Astrocyte (in vitro differentiated cells and primary cell): ENCODE data around the gene ISCU. TPM values are rescaled to one million over a fixed set of nuclear protein-coding genes. Genes with fewer than 3 reads are reported as not detected.

ENCODE experiments used
- DNase-seq: peaks from one replicate; pipeline ENCODE4 v3.0.0-alpha.2; 2010; ENCODE audit warnings: low read depth
- FAIRE-seq: peaks from 2 replicates; lab custom pipeline; 2011; peaks lifted over from hg19 to GRCh38; lab: Jason Lieb, UNC
- H2AFZ ChIP-seq: 2 replicates; pipeline ENCODE4 v1.6.0; 2012; ENCODE audit warnings: low read depth, low read length, inconsistent platforms
- H3K27ac ChIP-seq: 2 replicates; pipeline ENCODE4 v1.5.1; 2011; ENCODE audit warnings: low read depth, low read length, inconsistent platforms
- H3K27me3 ChIP-seq: 2 replicates; pipeline ENCODE4 v1.6.0; 2011; ENCODE audit warnings: low read length, inconsistent platforms; ENCODE audit not compliant: insufficient read depth
- H3K36me3 ChIP-seq: 2 replicates; pipeline ENCODE4 v1.5.1; 2011; ENCODE audit warnings: low read length, inconsistent platforms; ENCODE audit not compliant: insufficient read depth
- H3K4me1 ChIP-seq: 2 replicates; pipeline ENCODE4 v1.5.1; 2011; ENCODE audit warnings: low read length, inconsistent platforms; ENCODE audit not compliant: insufficient read depth
- H3K4me2 ChIP-seq: 2 replicates; pipeline ENCODE4 v1.6.0; 2012; ENCODE audit warnings: low read length, inconsistent platforms
- H3K4me3 ChIP-seq: 2 replicates; pipeline ENCODE4 v1.5.1; 2011; ENCODE audit warnings: low read depth, mild to moderate bottlenecking, low read length, inconsistent platforms; ENCODE audit not compliant: insufficient read depth
- H3K79me2 ChIP-seq: 2 replicates; pipeline ENCODE4 v1.6.0; 2012; ENCODE audit warnings: mild to moderate bottlenecking, low read length, inconsistent platforms; ENCODE audit not compliant: insufficient read depth
- H3K9ac ChIP-seq: 2 replicates; pipeline ENCODE4 v1.6.0; 2012; ENCODE audit warnings: mild to moderate bottlenecking, low read length, inconsistent platforms
- H3K9me3 ChIP-seq: 2 replicates; pipeline ENCODE4 v1.5.1; 2012; ENCODE audit warnings: low read depth, mild to moderate bottlenecking, low read length, inconsistent platforms; ENCODE audit not compliant: insufficient read depth
- H4K20me1 ChIP-seq: 2 replicates; pipeline ENCODE4 v1.6.0; 2012; ENCODE audit warnings: low read length, inconsistent platforms; ENCODE audit not compliant: insufficient read depth
- H3K27ac Mint-ChIP-seq: one replicate; pipeline ENCODE4 v1.8.0; 2021; ENCODE audit warnings: mild to moderate bottlenecking, mixed read lengths; ENCODE audit not compliant: unreplicated experiment
- H3K27me3 Mint-ChIP-seq: one replicate; pipeline ENCODE4 v1.8.0; 2021; ENCODE audit warnings: low read depth, mixed read lengths; ENCODE audit not compliant: unreplicated experiment
- H3K36me3 Mint-ChIP-seq: one replicate; pipeline ENCODE4 v1.8.0; 2021; ENCODE audit warnings: low read depth, mixed read lengths; ENCODE audit not compliant: unreplicated experiment
- H3K4me1 Mint-ChIP-seq: one replicate; pipeline ENCODE4 v1.8.0; 2021; ENCODE audit warnings: low read depth, mixed read lengths; ENCODE audit not compliant: unreplicated experiment
- H3K4me3 Mint-ChIP-seq: one replicate; pipeline ENCODE4 v1.8.0; 2021; ENCODE audit warnings: mild to moderate bottlenecking, moderate library complexity, mixed read lengths; ENCODE audit not compliant: unreplicated experiment
- H3K9me3 Mint-ChIP-seq: one replicate; pipeline ENCODE4 v1.8.0; 2021; ENCODE audit warnings: mild to moderate bottlenecking, mixed read lengths; ENCODE audit not compliant: unreplicated experiment
- EZH2 ChIP-seq: IDR thresholded peaks from 2 replicates; pipeline ENCODE4 v1.6.1; 2012; ENCODE audit warnings: mild to moderate bottlenecking, low read length, inconsistent platforms; ENCODE audit not compliant: insufficient read depth
- total RNA-seq: library from RNA; stranded (reverse); gene quantifications from 2 replicates; pipeline ENCODE4 v1.2.1, GENCODE V29; 2021
- TF ChIP-seq, protein P1 (sequence below): IDR thresholded peaks from 2 replicates; pipeline ENCODE4 v1.5.1; 2011; ENCODE audit warnings: low read depth, mild to moderate bottlenecking, inconsistent platforms, low read length, moderate library complexity; ENCODE audit not compliant: insufficient read depth

Gene ISCU
- total RNA-seq, 1 donor from 2014 or later, result 124 TPM

GRCh38 chr12:108527166-108527496, 35.3 kb upstream of the ISCU start:
- Histone ChIP-seq H3K27me3 (no peaks in the 10 kb centered on the region), H3K36me3 (peaks cover 66% of the 10 kb centered on the region), H3K27ac (no peak overlapping the region), H3K4me3 (no peak overlapping the region), H4K20me1 (peaks cover 47% of the 10 kb centered on the region), H3K9ac (no peak overlapping the region), H3K4me1 (peaks cover 10% of the 10 kb centered on the region), H2AFZ (no peak overlapping the region), H3K4me2 (no peak overlapping the region), H3K79me2 (no peaks in the 10 kb centered on the region), H3K9me3 (no peaks in the 10 kb centered on the region)
- H3K4me3 Mint-ChIP-seq, result no peak overlapping the region
- FAIRE-seq (no peak), DNase-seq (no peak)
- TF ChIP-seq EZH2, result no peak
- TF ChIP-seq, protein P1, sequence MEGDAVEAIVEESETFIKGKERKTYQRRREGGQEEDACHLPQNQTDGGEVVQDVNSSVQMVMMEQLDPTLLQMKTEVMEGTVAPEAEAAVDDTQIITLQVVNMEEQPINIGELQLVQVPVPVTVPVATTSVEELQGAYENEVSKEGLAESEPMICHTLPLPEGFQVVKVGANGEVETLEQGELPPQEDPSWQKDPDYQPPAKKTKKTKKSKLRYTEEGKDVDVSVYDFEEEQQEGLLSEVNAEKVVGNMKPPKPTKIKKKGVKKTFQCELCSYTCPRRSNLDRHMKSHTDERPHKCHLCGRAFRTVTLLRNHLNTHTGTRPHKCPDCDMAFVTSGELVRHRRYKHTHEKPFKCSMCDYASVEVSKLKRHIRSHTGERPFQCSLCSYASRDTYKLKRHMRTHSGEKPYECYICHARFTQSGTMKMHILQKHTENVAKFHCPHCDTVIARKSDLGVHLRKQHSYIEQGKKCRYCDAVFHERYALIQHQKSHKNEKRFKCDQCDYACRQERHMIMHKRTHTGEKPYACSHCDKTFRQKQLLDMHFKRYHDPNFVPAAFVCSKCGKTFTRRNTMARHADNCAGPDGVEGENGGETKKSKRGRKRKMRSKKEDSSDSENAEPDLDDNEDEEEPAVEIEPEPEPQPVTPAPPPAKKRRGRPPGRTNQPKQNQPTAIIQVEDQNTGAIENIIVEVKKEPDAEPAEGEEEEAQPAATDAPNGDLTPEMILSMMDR, result no peak
- H3K9me3 Mint-ChIP-seq, result no peaks in the 10 kb centered on the region
- H3K36me3 Mint-ChIP-seq, result peaks cover 34% of the 10 kb centered on the region
- H3K27me3 Mint-ChIP-seq, result no peaks in the 10 kb centered on the region
- peak overlapping the region; percentile 77 for H3K27ac Mint-ChIP-seq
- H3K4me1 Mint-ChIP-seq, result peaks cover 19% of the 10 kb centered on the region

GRCh38 chr12:108530161-108530560, 32.2 kb upstream of the ISCU start:
- FAIRE-seq (no peak), DNase-seq (no peak)
- no peak overlapping the region for H3K27ac Mint-ChIP-seq
- H3K9me3 ChIP-seq, result no peaks in the 10 kb centered on the region
- no peak overlapping the region for H3K4me3 ChIP-seq
- no peak for TF ChIP-seq EZH2
- TF ChIP-seq, protein P1, result no peak
- peaks cover 44% of the 10 kb centered on the region for H3K36me3 ChIP-seq
- peaks cover 18% of the 10 kb centered on the region for H3K4me1 Mint-ChIP-seq
- no peak overlapping the region for H3K27ac ChIP-seq
- no peak overlapping the region for H3K4me2 ChIP-seq
- peaks cover 10% of the 10 kb centered on the region for H3K4me1 ChIP-seq
- H3K9me3 Mint-ChIP-seq, result no peaks in the 10 kb centered on the region
- H3K79me2 ChIP-seq, result no peaks in the 10 kb centered on the region
- no peak overlapping the region for H2AFZ ChIP-seq
- no peaks in the 10 kb centered on the region for H3K27me3 ChIP-seq
- H3K4me3 Mint-ChIP-seq, result no peak overlapping the region
- peaks cover 24% of the 10 kb centered on the region for H3K36me3 Mint-ChIP-seq
- H3K27me3 Mint-ChIP-seq, result no peaks in the 10 kb centered on the region
- peaks cover 33% of the 10 kb centered on the region for H4K20me1 ChIP-seq
- no peak overlapping the region for H3K9ac ChIP-seq

DNA sequence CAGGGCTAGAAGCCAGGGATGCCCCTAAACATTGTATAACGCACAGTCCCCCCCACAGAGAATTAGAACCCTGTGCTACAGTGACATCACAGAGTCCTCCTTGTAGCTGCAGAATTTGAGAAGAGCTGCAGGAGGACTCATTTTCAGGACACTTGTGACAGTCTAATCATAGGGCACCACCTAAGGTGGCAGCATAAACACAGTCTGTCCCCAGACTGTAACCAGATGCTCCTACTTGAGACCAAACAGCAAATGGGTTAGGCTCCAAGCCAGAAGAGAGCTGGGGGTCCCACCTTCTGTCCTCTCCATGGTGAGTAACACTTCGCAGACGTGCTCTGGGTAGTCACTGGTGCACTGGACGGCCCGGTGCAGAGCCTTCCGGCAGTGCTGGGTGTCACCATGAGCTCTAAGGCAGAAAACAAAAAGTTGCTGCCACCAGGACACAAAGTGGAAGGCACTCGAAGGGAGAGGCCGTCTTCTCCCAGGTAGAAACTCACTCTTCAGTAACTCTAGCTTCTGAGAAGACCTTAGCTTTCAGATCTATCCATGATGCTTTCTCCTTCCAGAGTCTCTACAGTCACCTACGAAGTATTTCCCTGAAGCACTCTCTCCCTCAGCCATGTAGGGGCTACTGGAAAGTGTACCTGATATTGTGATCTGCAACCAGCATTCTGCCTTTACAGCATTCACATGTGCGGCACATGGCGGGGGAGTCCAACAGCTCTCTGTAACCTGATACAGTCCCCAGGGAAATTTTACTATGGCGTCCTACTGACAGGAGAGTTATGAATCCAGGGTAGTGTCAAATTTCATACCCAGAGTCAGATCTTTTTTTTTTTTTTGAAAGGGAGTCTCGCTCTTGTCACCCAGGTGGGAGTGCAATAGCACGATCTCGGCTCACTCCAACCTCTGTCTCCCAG, 30.2 kb upstream of the ISCU start:
- no peak overlapping the region for H3K27ac ChIP-seq
- no peak overlapping the region for H3K4me3 ChIP-seq
- FAIRE-seq (no peak), DNase-seq (no peak)
- no peaks in the 10 kb centered on the region for H3K4me1 ChIP-seq
- peaks cover 50% of the 10 kb centered on the region for H3K36me3 ChIP-seq
- no peaks in the 10 kb centered on the region for H3K27me3 Mint-ChIP-seq
- TF ChIP-seq EZH2, result no peak
- peaks cover 16% of the 10 kb centered on the region for H4K20me1 ChIP-seq
- no peak overlapping the region for H3K4me3 Mint-ChIP-seq
- H3K27ac Mint-ChIP-seq, result no peak overlapping the region
- no peaks in the 10 kb centered on the region for H3K27me3 ChIP-seq
- H3K9me3 Mint-ChIP-seq, result no peaks in the 10 kb centered on the region
- peaks cover under 1% of the 10 kb centered on the region for H3K79me2 ChIP-seq
- peaks cover 17% of the 10 kb centered on the region for H3K36me3 Mint-ChIP-seq
- H3K9ac ChIP-seq, result no peak overlapping the region
- no peak overlapping the region for H2AFZ ChIP-seq
- H3K4me2 ChIP-seq, result no peak overlapping the region
- H3K4me1 Mint-ChIP-seq, result peaks cover 4% of the 10 kb centered on the region
- H3K9me3 ChIP-seq, result no peaks in the 10 kb centered on the region
